T-helper 2 cell treated with Interferon-gamma antibody and Interleukin-4, amounts not matched to agents 5 μg/mL and 100 μg/mL, for 36 hours (primary cell): ENCODE results near the gene ABL2.
"Not testable (repeated sequence)": the region's sequence is repeated elsewhere in the genome, so short reads cannot be mapped to it uniquely, and the experiment has no call there.

ENCODE experiments used
- DNase-seq: peaks from one replicate; pipeline ENCODE4 v3.0.0; 2021; ENCODE audit warnings: low spot score
- H3K27ac Mint-ChIP-seq: one replicate; pipeline ENCODE4 v1.8.0; 2021; ENCODE audit warnings: mild to moderate bottlenecking, mixed read lengths
- H3K27me3 Mint-ChIP-seq: one replicate; pipeline ENCODE4 v1.8.0; 2021; ENCODE audit warnings: low read depth, mixed read lengths
- H3K36me3 Mint-ChIP-seq: one replicate; pipeline ENCODE4 v1.8.0; 2021; ENCODE audit warnings: low read depth, mixed read lengths
- H3K4me1 Mint-ChIP-seq: one replicate; pipeline ENCODE4 v1.8.0; 2021; ENCODE audit warnings: low read depth, mixed read lengths
- H3K4me3 Mint-ChIP-seq: one replicate; pipeline ENCODE4 v1.8.0; 2022; ENCODE audit warnings: mild to moderate bottlenecking, moderate library complexity, mixed read lengths
- H3K9me3 Mint-ChIP-seq: one replicate; pipeline ENCODE4 v1.8.0; 2021; ENCODE audit warnings: mixed read lengths

Gene ABL2

DNA sequence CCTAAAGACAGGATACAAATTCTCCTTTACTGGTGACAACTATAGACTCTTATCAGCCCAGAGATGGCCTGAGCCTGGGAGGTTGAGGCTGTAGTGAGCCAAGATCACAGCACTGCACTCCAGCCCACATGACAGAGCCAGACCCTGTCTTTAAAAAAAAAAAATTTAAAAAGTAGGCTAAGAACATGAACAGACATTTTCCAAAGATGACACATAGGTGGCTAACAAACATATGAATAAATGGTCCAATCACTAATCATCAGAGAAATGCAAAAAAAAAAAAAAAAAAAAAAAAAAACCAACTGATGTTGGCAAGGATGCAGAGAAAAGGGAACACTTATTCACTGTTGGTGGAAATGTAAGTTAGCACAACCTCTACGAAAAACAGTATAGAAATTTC lies 82.6 kb downstream of the ABL2 start:
- no peak overlapping the region for H3K4me3 Mint-ChIP-seq
- H3K9me3 Mint-ChIP-seq = peaks cover 4% of the 10 kb centered on the region
- no peak overlapping the region for H3K27ac Mint-ChIP-seq
- no peaks in the 10 kb centered on the region for H3K36me3 Mint-ChIP-seq
- H3K4me1 Mint-ChIP-seq = peaks cover 13% of the 10 kb centered on the region
- no peaks in the 10 kb centered on the region for H3K27me3 Mint-ChIP-seq
- DNase-seq = no peak

DNA sequence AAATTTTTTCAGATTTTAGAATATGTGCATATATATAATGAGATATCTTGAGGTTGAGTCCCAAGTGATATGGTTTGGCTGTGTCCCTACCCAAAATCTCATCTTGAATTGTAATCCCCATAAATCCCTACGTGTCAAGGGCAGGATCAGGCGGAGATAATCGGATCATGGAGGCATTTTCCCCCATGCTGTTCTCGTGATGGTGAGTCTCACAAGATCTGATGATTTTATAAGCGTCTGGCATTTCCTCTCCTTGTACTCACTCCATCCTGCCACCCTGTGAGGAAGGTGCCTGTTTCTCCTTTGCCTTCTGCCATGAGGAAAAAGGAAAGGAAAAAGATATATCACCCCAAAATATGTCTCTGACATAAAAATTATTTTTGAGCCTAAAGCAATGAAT lies 83.0 kb downstream of the ABL2 start:
- Mint-ChIP-seq H3K4me1 (peaks cover 18% of the 10 kb centered on the region), H3K9me3 (peaks cover 4% of the 10 kb centered on the region), H3K36me3 (no peaks in the 10 kb centered on the region), H3K27me3 (no peaks in the 10 kb centered on the region), H3K27ac (no peak overlapping the region), H3K4me3 (no peak overlapping the region)
- no peak for DNase-seq

DNA sequence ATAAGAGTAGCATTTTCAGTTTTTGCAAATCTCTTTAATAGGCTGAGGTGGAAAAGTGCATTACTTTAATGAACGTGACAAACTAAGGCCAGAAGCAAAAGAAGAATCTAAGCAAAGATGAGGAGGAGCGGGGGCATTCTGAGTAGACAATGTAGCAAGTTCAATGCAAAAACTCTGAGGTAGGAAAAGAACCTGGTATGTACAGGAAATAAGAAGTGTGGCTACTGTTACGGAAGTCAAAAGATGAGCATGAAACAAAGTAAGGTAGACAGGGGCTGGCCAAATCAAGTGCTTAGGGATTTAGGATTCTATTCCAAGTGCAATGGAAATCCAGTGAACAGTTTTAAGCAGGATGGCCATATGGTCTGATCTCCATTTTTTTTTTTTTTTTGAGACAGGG lies 84.0 kb downstream of the ABL2 start:
- DNase-seq = no peak
- Mint-ChIP-seq H3K36me3 (no peaks in the 10 kb centered on the region), H3K27ac (no peak overlapping the region), H3K4me3 (no peak overlapping the region), H3K27me3 (no peaks in the 10 kb centered on the region), H3K4me1 (peaks cover 21% of the 10 kb centered on the region), H3K9me3 (peaks cover 4% of the 10 kb centered on the region)

DNA sequence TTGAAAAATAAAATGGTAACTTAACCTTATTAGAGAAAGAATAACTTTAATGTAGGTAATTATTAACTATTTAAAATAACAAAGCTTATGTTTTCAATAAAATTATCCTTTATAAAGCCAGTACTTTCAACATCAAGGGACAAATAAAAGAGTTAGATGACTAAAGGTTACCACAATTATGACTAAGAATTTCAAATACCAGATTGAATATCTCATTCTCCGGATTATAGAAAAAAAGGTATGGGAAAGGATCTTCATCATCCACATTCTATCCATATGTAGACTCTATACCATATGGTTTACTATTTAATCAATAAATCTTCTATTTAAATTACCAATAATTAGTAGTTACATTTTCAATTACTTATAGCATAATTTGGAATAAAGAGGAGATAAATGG lies 84.9 kb downstream of the ABL2 start:
- Mint-ChIP-seq H3K4me3 (no peak overlapping the region), H3K4me1 (peaks cover 21% of the 10 kb centered on the region), H3K9me3 (no peaks in the 10 kb centered on the region), H3K27me3 (no peaks in the 10 kb centered on the region), H3K36me3 (no peaks in the 10 kb centered on the region), H3K27ac (no peak overlapping the region)
- DNase-seq = no peak

DNA sequence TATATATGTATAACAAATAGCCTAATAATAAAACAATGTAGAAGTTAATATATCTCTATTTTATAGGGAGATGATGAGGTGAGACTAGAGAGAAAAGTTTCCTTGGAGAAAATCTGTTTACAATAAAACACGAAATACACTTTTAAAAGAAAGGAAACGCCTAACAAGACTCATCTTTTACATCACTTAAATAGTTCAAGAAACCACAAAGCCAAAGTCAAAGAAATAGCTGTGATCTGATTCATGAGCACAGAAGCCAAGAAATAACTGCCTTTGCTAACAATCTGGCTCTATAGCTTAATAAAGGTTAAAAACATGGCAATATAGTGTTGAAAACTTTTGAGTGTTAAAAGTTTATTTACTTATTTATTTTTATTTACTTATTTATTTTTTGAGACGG lies 86.2 kb downstream of the ABL2 start:
- H3K27me3 Mint-ChIP-seq = no peaks in the 10 kb centered on the region
- no peak overlapping the region for H3K4me3 Mint-ChIP-seq
- no peak for DNase-seq
- H3K27ac Mint-ChIP-seq = no peak overlapping the region
- no peaks in the 10 kb centered on the region for H3K36me3 Mint-ChIP-seq
- no peaks in the 10 kb centered on the region for H3K9me3 Mint-ChIP-seq
- peaks cover 22% of the 10 kb centered on the region for H3K4me1 Mint-ChIP-seq

DNA sequence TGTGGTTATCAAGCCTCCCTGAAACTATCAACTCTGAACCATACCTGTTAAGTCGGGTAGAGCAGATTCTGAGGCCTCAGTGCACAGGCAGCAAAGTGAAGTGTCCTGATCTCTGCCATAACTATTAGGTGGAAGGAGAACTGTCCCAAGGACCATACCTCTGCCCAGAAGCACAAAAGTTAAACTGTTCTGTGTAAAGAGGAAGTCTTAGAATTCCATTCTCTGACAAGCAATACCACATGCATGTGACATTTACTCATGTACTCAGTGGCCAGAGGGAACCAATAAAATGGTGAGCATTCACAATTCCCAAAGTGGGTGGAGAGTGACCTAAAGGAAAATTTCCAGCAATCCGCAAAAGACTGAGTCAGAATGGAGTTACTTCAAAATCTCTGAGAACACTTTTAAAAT lies 86.6 kb downstream of the ABL2 start:
- no peak for DNase-seq
- Mint-ChIP-seq H3K4me3 (peak overlapping the region; percentile 2), H3K36me3 (no peaks in the 10 kb centered on the region)

DNA sequence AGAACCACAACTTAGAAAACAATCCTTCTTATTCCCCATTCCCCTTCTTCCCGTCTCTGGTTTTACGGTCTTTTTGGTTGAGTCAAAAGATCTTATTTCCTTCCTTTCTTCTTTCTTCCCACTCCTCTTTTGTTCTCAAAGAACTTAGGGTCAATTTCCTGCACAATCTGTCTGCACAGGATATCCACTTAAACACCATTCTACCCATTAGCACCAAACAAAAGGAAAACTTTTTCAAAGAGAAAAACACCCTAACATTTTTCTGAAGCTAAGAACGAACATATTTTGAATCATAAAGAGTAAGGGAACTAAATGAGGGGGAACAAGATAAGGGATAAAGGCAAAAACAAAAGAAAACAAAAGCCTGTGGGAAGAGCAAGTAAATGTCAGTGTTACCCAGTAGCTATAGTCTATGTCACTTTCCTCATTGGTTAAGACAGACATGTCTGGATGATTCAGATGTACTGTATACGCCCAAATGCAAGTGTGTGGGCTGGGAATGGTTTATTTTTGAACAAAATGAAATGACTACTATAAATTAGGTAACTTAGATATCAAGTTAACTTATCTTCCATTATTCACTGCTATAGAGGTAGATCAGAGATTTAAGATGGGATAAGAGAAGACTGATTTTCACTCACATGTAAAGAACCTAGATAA lies 87.8 kb downstream of the ABL2 start:
- DNase-seq = peak; percentile 65
- H3K4me1 Mint-ChIP-seq = peaks cover 22% of the 10 kb centered on the region
- peak overlapping the region; percentile 62 for H3K27ac Mint-ChIP-seq
- H3K4me3 Mint-ChIP-seq = peak overlapping the region; percentile 31
- no peaks in the 10 kb centered on the region for H3K9me3 Mint-ChIP-seq
- no peaks in the 10 kb centered on the region for H3K27me3 Mint-ChIP-seq
- no peaks in the 10 kb centered on the region for H3K36me3 Mint-ChIP-seq

More for the DNA sequence above, 86.6 kb downstream of the ABL2 start:
- Mint-ChIP-seq H3K9me3 (no peaks in the 10 kb centered on the region), H3K27ac (peak overlapping the region; percentile 20), H3K27me3 (no peaks in the 10 kb centered on the region), H3K4me1 (peaks cover 22% of the 10 kb centered on the region)

DNA sequence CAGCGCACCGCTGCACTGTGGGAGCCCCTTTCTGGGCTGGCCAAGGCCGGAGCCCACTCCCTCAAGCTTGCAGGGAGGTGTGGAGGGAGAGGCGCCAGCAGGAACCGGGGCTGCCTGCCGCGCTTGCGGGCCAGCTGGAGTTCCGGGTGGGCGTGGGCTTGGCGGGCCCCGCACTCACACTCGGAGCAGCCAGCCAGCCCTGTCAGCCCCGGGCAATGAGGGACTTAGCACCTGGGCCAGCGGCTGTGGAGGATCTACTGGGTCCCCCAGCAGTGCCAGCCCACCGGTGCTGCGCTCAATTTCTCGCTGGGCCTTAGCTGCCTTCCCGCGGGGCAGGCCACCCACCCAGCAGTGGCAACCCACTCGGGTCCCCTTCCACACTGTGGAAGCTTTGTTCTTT lies 90.7 kb downstream of the ABL2 start:
- not testable (repeated sequence) for H3K27me3 Mint-ChIP-seq, H3K9me3 Mint-ChIP-seq, DNase-seq, H3K27ac Mint-ChIP-seq, H3K36me3 Mint-ChIP-seq, H3K4me3 Mint-ChIP-seq
- peaks cover 19% of the 10 kb centered on the region for H3K4me1 Mint-ChIP-seq

DNA sequence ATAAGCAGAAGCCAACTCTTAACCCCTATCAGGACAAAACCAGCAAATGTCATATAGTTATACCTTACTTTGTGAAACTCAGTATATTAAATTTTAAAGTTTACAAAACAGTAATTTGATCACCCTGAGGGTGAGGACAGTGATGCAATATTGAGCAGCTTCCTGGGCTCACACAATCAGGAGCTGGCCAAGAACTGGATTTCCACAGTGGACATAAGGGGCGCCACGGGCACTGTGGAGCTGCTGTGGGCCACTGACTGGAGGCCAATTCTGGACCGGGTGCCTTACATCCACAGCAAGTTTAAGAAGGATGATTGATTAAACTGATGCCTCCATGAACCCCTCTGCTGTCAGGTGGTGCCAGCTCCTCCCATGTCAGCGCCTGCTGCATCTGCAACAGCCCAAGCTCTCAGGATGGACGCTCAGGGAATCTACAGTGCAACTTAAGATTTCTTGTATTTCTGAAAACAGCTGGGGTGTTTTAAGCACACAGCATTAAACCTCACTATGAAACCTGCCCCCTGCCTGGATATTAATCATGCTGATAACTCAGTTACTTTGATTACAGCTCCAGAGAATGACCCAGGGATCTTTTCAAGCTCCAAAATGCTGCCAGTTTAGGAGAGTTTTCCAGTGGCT lies 91.7 kb downstream of the ABL2 start:
- no peak for DNase-seq
- Mint-ChIP-seq H3K4me3 (no peak overlapping the region), H3K36me3 (no peaks in the 10 kb centered on the region), H3K9me3 (no peaks in the 10 kb centered on the region), H3K4me1 (peaks cover 13% of the 10 kb centered on the region), H3K27me3 (no peaks in the 10 kb centered on the region), H3K27ac (no peak overlapping the region)

DNA sequence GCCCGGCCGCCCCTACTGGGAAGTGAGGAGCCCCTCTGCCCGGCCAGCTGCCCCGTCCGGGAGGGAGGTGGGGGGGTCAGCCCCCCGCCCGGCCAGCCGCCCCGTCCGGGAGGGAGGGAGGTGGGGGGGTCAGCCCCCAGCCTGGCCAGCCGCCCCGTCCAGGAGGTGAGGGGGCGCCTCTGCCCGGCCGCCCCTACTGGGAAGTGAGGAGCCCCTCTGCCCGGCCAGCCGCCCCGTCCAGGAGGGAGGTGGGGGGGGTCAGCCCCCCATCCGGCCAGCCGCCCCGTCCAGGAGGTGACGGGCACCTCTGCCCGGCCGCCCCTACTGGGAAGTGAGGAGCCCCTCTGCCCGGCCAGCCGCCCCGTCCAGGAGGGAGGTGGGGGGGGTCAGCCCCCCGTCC lies 93.8 kb downstream of the ABL2 start:
- H3K9me3 Mint-ChIP-seq, H3K4me1 Mint-ChIP-seq, H3K36me3 Mint-ChIP-seq, H3K27me3 Mint-ChIP-seq, H3K27ac Mint-ChIP-seq, H3K4me3 Mint-ChIP-seq, DNase-seq: not testable (repeated sequence)

DNA sequence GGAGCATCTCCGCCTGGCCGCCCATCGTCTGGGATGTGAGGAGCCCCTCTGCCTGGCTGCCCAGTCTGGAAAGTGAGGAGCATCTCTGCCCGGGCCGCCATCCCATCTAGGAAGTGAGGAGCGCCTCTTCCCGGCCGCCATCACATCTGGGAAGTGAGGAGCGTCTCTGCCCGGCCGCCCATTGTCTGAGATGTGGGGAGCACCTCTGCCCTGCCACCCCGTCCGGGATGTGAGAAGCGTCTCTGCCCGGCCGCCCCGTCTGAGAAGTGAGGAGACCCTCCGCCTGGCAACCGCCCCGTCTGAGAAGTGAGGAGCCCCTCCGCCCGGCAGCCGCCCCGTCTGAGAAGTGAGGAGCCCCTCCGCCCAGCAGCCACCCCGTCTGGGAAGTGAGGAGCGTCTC lies 94.3 kb downstream of the ABL2 start:
- H3K36me3 Mint-ChIP-seq, H3K27me3 Mint-ChIP-seq, H3K9me3 Mint-ChIP-seq, H3K4me1 Mint-ChIP-seq, H3K27ac Mint-ChIP-seq, DNase-seq, H3K4me3 Mint-ChIP-seq: not testable (repeated sequence)

DNA sequence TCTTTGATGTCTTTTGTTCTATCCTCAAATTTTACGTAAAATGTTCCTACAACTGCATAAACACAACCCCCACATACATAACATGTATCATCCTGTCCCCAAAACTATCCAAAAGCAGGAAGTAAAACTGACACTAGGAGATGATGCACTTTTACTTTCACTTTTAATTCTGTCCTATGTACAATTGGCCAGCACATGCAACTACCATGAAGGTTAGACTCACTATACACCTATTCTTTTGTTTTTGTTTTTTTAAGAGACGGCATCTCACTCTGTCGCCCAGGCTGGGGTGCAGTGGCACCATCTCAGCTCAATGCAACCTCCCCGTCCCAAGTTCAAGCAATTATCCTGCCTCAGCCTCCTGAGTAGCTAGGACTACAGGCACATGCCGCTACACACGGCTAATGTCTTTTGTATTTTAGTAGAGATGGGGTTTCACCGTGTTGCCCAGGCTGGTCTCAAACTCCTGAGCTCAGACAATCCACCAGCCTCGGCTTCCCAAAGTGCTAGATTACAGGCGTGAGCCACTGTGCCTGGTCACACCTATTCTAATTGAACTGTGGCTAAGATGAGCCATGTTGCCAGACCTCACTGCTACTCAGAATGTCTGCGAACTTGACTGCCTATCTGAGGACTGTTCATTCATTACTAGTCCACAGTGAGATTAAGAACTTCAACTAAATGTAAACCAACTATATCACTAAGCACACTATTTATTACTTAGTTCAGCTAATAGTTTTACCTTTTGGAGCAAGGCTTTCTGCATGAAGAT lies 99.6 kb downstream of the ABL2 start:
- Mint-ChIP-seq H3K4me1 (peaks cover 15% of the 10 kb centered on the region), H3K27me3 (no peaks in the 10 kb centered on the region), H3K9me3 (peaks cover 4% of the 10 kb centered on the region), H3K36me3 (peaks cover 14% of the 10 kb centered on the region), H3K27ac (peak overlapping the region; percentile 93), H3K4me3 (peak overlapping the region; percentile 76)
- peak; percentile 11 for DNase-seq

DNA sequence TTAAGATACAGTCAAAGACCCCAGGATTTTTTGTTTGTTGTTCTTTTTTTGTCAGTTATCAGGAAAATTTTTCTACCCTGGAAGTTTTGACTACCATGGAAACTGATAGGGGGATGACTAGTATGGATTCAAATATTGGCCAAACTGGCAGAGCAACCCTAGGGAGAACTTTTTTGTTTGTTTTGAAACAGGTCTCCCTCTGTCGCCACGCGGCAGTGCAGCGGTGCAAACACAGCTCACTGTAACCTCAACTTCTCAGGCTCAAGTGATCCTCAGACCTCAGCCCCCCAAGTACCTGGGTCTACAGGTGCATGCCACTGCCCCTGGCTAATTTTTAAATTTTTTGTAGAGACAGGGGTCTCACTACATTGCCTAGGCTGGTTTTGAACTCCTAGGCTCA lies 101.0 kb downstream of the ABL2 start:
- Mint-ChIP-seq H3K27me3 (no peaks in the 10 kb centered on the region), H3K4me3 (no peak overlapping the region), H3K36me3 (peaks cover 14% of the 10 kb centered on the region), H3K27ac (no peak overlapping the region), H3K4me1 (peaks cover 15% of the 10 kb centered on the region), H3K9me3 (peaks cover 4% of the 10 kb centered on the region)
- no peak for DNase-seq

DNA sequence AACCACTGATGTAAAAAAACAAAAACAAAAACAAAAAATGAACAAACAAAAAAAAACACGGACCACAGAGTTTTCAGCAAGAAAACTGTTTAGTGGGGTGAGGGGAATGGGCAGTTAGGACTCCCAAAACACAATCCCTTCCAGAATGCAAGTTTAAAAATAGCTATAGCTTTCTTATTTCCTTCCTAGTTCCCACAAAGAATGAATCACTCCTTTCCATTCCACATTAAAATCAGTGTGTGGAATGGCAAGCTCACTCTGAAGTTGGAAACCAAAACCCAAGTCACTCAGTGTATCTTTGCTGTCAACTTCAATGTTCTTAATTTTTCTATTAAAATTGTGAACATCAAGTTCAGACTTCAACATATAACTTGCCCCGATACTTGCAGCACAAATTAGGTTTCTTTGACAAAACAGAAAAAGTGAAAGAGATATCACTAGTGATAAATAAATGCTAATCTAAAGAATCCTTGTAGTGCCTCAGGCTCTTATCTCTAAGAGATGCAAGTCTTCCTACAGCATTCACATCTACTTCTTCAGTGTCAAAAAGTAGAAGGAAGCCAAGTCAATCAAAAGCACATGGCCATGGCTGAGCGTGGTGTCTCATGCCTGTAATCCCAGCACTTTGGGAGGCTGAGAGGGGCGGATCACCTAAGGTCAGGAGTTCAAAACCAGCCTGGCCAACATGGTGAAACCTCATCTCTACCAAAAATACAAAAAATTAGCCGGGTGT lies 102.1 kb downstream of the ABL2 start:
- Mint-ChIP-seq H3K27me3 (no peaks in the 10 kb centered on the region), H3K9me3 (peaks cover 4% of the 10 kb centered on the region), H3K27ac (no peak overlapping the region), H3K4me1 (peaks cover 15% of the 10 kb centered on the region), H3K36me3 (peaks cover 14% of the 10 kb centered on the region), H3K4me3 (no peak overlapping the region)
- no peak for DNase-seq
